Endothelial cell of umbilical vein (primary cell): ENCODE measurements around the gene CADPS.

Source experiments
- EZH2 ChIP-seq: IDR thresholded peaks from 2 replicates; pipeline ENCODE4 v1.6.1; 2012; ENCODE audit warnings: borderline replicate concordance, low read depth, mild to moderate bottlenecking, moderate library complexity, low read length, inconsistent platforms; ENCODE audit not compliant: severe bottlenecking
- JUN ChIP-seq: IDR thresholded peaks from 2 replicates; pipeline ENCODE4 v1.6.1; 2011; ENCODE audit warnings: borderline replicate concordance, low read depth; ENCODE audit not compliant: insufficient read length, insufficient read depth
- MYC ChIP-seq: IDR thresholded peaks from one replicate; pipeline ENCODE4 v1.6.1; 2011; ENCODE audit warnings: mild to moderate bottlenecking, low read depth, low read length
- POLR2A ChIP-seq: IDR thresholded peaks from 2 replicates; pipeline ENCODE4 v1.6.1; 2012; ENCODE audit warnings: low read depth, mild to moderate bottlenecking, control low read depth, low read length
- POLR2AphosphoS5 ChIP-seq: IDR thresholded peaks from 2 replicates; pipeline ENCODE4 v1.6.1; 2012; ENCODE audit warnings: low read depth, mild to moderate bottlenecking, control low read depth, low read length, moderate library complexity; ENCODE audit not compliant: insufficient read depth
- TF ChIP-seq, protein P1 (sequence below), 2 donors: IDR thresholded peaks; 1 replicate in 1 of 2; 2 replicates in 1 of 2; pipeline ENCODE4 v1.5.1; 2011; ENCODE audit warnings: low read length in 2 of 2, mild to moderate bottlenecking in 2 of 2, moderate library complexity in 2 of 2, control low read depth in 1 of 2, inconsistent platforms in 1 of 2, low read depth in 1 of 2; ENCODE audit not compliant: insufficient read depth in 1 of 2; ENCODE audit errors: extremely low read depth in 1 of 2
- TF ChIP-seq, protein P2 (sequence below): IDR thresholded peaks from 2 replicates; pipeline ENCODE4 v1.6.1; 2011; ENCODE audit not compliant: insufficient read depth, insufficient read length

DNA sequence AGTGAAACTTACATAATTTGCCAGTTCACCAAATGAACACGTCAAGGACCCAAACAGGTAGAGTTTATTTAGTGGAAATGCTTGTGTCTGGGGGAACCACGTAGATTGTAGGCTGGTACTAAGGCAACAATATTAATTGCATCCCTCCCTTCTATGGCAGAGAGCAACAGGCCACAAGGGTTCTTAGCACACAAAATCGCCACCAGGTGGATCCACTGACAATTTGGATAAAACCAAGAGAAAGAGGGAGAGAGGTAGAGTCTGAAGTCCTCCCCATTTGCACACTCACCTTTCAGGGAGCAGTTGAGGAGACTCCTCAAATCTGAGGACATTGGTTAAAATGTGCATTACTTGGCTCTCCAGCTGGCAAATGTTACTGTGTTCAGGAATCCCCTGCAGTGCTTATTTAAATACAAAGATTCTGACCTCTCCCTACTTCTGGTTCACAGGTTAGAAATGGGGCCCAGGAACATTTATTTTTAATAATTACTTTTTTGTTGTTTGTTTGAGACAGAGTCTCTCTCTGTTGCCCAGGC is 320.9 kb downstream of the CADPS start:
- TF ChIP-seq, protein P1, sequence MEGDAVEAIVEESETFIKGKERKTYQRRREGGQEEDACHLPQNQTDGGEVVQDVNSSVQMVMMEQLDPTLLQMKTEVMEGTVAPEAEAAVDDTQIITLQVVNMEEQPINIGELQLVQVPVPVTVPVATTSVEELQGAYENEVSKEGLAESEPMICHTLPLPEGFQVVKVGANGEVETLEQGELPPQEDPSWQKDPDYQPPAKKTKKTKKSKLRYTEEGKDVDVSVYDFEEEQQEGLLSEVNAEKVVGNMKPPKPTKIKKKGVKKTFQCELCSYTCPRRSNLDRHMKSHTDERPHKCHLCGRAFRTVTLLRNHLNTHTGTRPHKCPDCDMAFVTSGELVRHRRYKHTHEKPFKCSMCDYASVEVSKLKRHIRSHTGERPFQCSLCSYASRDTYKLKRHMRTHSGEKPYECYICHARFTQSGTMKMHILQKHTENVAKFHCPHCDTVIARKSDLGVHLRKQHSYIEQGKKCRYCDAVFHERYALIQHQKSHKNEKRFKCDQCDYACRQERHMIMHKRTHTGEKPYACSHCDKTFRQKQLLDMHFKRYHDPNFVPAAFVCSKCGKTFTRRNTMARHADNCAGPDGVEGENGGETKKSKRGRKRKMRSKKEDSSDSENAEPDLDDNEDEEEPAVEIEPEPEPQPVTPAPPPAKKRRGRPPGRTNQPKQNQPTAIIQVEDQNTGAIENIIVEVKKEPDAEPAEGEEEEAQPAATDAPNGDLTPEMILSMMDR (IDR thresholded peaks at IDR 0.05; ENCODE audit: extremely low read depth in 1 of 2, insufficient read depth in 1 of 2, low read depth in 1 of 2, low read length in 2 of 2): peak; percentile 8 to 31
- TF ChIP-seq POLR2AphosphoS5: no peak
- no peak for TF ChIP-seq POLR2A
- TF ChIP-seq EZH2: no peak
- no peak for TF ChIP-seq MYC
- TF ChIP-seq, protein P2, sequence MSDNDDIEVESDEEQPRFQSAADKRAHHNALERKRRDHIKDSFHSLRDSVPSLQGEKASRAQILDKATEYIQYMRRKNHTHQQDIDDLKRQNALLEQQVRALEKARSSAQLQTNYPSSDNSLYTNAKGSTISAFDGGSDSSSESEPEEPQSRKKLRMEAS: no peak
- TF ChIP-seq JUN: no peak
